Stimulated activated CD4-positive, alpha-beta T cell treated with anti-CD3 and anti-CD28 coated beads, Interleukin-4, amount 100 ng/mL, for 4 hours (primary cell): ENCODE measurements around the gene CBARP.

Source experiments
- DNase-seq, 2 experiments: peaks; one replicate each; pipeline ENCODE4 v3.0.0-alpha.2; 2020

The CBARP gene

GRCh38 chr19:1238369-1239303 lies 831 bp upstream of the CBARP start:
- no peak for DNase-seq

DNA sequence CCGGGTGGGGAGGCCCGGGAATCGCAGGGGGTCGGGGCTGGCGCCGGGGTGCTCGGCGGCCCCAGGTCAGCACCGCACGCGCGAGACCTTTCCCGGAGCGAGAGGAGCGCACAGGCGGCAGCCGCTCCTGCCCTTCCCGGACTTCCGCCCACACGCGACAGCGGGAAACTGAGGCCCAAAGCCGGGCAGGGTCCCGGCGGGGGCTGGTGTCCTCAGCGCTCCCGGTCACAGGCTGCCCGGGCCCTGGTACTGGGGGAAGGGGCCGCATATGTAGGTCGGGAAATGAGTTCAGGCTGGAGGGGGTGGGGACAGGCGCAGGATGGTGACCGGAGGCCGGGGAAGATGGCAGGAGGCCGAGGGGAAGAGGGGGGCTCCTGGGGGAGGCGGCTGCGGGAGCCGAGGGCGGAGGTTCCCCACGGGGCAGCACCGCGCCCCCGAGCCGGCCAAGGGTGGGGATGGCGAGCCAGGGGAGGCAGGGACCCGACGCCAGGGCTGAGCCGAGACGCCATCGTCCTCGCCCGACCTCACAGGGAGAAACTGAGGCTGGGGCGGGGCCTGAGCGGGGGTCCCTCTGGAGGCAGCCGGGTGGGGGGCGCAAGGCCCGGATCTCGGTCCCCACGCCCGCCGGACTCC lies 662 bp downstream of the CBARP start:
- no peak for DNase-seq

DNA sequence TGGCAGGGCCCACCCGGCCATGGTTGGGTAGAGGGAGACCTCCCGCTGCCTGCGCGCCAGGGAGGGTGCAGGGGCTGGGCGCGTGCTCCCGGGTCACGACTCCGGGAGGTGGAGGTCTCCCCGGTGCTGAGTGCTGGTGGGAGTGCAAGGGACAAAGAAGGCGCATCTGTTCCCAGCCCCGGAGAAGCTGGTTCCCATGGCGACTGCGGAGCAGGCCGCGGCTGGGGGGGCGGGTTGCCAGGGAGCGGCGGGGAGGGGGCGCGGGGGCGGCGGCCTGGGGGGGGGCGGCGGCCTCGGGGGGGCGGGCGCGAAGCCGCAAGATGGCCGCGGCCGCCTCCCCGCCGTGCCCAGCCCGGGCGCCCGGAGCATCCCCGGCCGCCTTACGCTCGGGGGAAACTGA lies 1.2 kb downstream of the CBARP start:
- no peak for DNase-seq

DNA sequence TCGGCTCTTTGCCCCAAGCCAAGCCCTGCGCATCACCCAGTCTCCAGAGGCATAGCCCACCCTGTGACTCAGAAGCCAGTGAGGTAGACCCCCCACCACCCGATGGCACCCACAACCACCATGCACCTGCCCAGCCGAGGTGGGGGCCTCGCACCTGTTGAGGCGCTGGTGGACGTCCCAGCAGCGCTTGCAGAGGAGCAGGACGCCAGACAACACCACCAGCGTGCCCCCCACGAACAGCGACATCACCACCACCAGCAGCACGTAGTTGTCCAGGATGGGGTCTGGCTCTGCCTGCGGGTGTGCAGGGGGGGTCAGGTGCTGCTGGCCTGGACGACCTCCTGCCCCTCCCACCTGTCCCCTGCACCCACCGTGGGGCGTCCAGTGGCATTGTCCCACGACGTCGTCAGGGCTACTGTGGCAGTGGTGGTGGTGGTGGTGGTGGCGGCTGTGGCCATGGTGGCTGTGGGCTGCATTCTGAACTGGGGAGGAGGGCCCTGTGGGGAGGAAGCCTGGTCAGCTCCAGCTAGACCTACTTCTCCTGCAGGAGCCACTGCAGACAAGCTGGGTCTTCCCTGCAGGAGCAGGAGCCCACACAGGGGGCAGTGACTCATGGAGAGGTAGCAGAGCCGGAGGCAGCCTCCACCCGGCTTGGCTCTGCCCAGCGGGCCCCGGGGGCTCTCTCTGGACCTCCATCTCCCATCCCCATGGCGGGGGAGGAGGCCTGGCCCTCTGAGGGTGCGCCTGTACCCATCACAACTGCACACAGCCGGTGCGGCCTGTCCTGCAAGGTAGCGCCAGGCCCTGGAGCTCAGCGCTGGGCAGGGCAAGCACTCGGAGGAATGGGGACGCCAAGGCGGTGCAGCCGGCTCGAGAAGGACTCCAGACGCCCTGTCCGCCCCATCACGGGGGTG lies 1.9 kb downstream of the CBARP start:
- DNase-seq, result no peak

GRCh38 chr19:1234955-1235380 lies 2.8 kb downstream of the CBARP start:
- no peak for DNase-seq

DNA sequence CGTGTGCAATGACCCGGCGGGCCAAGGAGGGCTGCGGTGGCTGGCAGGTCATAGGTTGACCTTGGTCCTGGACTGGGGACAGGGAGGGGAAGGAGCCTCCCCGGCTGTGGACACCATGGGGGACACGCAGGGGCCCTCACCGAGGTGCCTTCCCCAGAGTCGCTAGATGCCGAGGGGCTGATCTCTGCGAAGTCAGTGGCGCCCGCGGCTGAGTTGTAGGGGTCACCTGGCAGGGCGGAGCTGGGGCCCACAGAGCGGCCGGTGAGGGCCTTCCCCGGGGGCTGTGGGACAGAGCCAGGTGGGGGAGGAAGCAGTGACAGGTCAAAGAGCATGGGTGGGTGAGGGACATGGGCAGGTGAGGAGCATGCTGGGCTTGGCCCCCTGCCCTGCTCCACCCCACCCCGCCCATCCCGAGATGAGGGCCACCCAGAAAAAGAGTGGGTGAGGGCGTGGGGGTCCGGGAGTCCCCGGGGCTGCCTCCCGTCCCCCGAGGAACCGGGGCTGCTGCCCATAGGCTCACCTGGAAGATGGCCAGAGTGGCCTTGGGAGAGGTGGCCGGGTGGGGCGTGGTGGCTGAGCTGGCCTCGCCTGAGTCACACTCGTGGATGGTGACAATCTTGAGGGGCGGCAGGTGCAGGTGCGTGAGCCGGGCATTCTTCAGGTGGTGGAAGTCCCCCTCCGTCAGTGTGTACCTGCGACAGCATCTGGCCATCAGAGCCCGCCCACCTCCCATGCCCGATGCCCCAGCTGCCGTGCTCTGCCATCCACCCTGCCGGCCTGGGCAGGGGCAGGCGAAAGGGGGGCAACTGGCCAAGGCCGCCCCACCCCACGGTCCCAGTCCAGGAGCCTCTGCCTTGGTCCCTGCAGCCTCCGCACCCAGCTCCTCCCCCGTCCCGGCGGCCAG lies 3.5 kb downstream of the CBARP start:
- no peak for DNase-seq

DNA sequence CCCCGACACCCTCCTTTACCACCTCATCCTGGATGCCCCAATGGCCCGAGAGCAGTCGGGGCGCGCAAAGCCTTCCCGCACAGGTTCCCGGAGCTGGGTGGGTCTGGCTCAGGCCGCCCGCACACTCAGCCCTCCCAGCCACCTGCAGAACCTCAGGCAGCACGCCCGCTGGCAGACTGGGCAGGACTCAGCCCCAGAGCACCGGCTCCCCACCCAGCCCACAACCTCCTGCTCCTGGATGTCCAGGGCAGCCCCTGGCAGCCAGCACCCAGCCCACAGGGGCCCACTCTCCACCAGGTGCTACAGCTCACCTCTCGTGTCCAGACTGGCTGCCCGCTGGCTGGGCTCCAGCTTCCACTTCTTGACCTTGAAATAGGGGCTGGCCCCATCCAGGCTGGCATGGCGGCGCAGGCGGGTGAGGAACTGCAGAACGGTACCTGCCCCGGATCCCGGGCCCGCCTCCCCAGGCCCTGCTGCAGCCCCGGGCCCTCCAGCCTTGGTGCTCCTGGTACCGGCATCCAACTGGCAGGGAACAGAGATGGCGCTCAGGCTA lies 4.6 kb downstream of the CBARP start:
- no peak for DNase-seq

GRCh38 chr19:1232652-1233072 lies 5.1 kb downstream of the CBARP start:
- no peak for DNase-seq

GRCh38 chr19:1231729-1232637 lies 5.8 kb downstream of the CBARP start:
- no peak for DNase-seq

- DNase-seq, result no peak
Observed at GRCh38 chr19:1230783-1231489, 6.9 kb downstream of the CBARP start.

- no peak for DNase-seq
Observed at GRCh38 chr19:1229924-1230782, 7.7 kb downstream of the CBARP start.

DNA sequence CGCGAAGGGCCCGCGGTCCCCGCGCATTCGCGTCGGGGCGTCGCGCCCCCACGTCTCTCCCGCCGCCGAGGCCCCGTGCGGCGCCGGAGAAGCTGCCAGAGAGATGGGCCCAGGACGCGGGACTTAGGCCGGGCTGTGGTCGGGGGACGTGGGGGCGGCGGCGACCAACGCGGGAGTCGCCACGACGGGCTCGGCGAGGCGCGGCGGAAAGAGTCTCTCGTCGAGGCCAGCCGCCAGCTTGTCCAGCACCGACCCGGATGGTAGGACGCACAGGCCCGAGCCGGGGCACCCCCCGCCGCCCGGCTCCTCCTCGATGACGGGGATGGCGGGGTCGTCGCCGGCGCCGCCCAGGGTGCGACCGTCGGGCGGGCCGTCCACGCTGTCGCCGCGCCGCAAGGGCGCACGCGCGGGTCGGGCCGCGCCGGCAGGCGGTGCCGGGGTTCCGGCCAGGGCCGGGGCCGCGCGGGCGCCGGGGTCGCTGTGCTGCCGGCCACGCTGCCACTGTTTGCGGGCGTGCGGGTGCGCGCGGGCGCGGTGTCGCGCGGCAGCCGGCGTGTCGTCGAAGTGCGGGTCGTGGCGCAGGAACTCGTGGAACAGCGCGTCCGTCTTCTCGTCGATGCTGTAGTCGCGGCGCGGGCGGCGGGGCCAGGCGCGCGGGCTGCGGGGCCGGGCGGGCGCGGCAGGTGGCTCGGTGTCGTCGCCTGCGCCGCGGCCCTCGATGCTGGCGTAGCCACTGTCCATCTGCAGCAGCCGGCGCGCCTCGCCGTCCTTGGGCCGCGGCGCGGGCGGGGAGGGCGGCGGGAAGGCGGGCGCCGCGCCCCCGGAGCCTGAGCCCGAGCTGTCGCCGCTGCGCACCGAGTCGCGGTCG lies 8.5 kb downstream of the CBARP start:
- DNase-seq, result no peak

DNA sequence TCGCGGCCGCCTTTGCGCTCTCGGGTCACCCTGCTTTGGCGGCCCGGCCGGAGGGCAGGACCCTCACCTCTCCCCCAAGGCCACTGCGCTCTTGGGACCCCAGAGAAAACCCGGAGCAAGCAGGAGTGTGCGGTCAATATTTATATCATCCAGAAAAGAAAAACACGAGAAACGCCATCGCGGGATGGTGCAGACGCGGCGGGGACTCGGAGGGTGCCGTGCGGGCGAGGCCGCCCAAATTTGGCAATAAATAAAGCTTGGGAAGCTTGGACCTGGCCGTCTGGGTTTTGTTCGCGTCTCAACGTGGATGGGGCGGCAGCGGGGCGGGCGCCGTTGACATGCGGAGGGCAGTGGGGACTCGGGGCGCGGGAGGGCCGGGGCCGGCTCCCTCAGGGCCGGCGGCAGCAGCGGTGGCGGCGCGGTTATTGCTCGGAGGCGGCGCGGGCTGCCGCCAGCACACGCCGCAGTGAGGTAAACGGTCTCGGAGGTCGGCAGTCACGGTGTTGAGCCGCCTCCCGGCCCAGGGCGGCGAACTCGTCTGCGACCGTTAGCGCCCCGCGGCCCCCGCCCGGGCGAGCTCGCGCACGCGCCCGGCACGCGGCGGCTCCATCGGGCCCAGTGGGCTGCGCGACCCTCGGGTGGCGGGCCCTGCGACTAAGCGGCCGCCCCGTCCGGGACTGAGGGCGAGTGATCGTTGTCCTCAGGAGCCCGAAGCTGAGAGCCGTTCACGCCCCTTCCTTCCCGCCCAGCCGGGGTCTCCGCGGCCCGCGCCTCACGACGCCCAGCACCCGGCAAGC lies 9.4 kb downstream of the CBARP start:
- DNase-seq, result no peak

- DNase-seq, result no peak
Observed at GRCh38 chr19:1227304-1228054, 10.3 kb downstream of the CBARP start.

DNA sequence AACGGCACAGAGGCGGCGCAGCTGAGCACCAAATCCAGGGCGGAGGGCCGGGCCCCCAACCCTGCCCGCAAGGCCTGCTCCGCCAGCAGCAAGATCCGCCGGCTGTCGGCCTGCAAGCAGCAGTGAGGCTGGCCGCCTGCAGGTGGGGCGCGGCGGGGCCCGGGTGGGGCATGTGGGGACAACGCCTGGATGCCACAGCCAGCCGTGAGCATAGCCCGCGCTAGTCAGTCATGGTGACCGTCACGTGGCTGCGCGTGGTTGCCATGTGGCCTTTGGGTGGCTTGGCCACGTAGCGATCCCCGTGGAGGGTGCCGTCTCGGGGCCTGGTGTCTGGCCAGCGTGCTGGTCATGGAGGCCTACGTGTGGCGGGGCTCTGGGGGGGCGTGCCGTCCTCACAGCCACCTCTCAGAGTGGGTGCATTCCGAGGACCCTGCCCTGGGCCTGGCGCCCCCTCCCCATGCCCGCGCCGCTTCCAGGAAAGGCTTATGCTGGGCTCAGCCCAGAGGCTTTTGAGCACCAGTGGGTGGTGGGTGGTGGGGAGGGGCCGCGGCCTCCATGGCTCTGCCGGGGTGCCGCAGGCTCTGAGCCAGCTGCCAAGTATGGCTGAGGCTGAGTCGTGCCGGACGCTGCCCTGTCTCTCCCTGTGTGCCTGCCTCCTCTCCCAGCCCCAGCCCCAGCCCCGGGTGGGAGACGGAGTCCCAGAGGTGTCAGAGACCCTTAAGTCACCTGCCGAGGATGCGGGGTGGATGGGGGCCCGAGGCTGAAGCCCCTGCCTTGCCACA lies 11.1 kb downstream of the CBARP start:
- DNase-seq, result no peak

GRCh38 chr19:1226227-1226518 lies 11.6 kb downstream of the CBARP start:
- no peak for DNase-seq
